Lung (tissue), 12 donors: ENCODE measurements around the gene CTAG1B. TPM values are rescaled to one million over a fixed set of nuclear protein-coding genes. Genes with fewer than 3 reads are reported as not detected.
A peak's percentile ranks its signal among the peaks of the same experiment; 100 is the strongest.

Experiments used
- ATAC-seq: fragments of 200-7000 bp; cut with Tn5 transposase; one replicate; pipeline ENCODE4 v1.9.1; 2020; ENCODE audit warnings: moderate number of reproducible peaks; ENCODE audit not compliant: insufficient read depth, low FRiP score
- DNase-seq, 3 donors: peaks; one replicate each; pipeline ENCODE4 v3.0.0-alpha.2; 2013 to 2017
- H3K27ac ChIP-seq, 2 donors: one replicate each; pipeline ENCODE4 v1.5.1; 2013; ENCODE audit warnings: mild to moderate bottlenecking in 2 of 2, moderate library complexity in 2 of 2, control low read depth in 1 of 2, inconsistent platforms in 1 of 2, low read depth in 1 of 2, low read length in 1 of 2
- H3K27me3 ChIP-seq, 3 donors: one replicate each; pipeline ENCODE4 v1.5.1; 2013; ENCODE audit warnings: low read length in 2 of 3; ENCODE audit not compliant: control insufficient read depth in 3 of 3, insufficient read depth in 3 of 3
- H3K36me3 ChIP-seq, 4 donors: one replicate each; pipeline ENCODE4 v1.5.1; 2013; ENCODE audit warnings: low read length in 4 of 4, mild to moderate bottlenecking in 1 of 4, moderate library complexity in 1 of 4; ENCODE audit not compliant: control insufficient read depth in 4 of 4, insufficient read depth in 4 of 4
- H3K4me1 ChIP-seq, 5 donors: one replicate each; pipeline ENCODE4 v1.5.1; 2013; ENCODE audit warnings: low read length in 5 of 5, mild to moderate bottlenecking in 2 of 5, moderate library complexity in 1 of 5; ENCODE audit not compliant: control insufficient read depth in 5 of 5, insufficient read depth in 5 of 5
- H3K4me3 ChIP-seq: one replicate; pipeline ENCODE4 v1.5.1; 2013; ENCODE audit warnings: mild to moderate bottlenecking, control low read depth, moderate library complexity
- H3K9ac ChIP-seq, 2 donors: one replicate each; pipeline ENCODE4 v1.5.1; 2013; ENCODE audit warnings: low read length in 2 of 2, control low read depth in 1 of 2; ENCODE audit not compliant: insufficient read depth in 1 of 2
- H3K9me3 ChIP-seq, 4 donors: one replicate each; pipeline ENCODE4 v1.5.1; 2013; ENCODE audit warnings: low read length in 3 of 4, mild to moderate bottlenecking in 1 of 4, moderate library complexity in 1 of 4; ENCODE audit not compliant: control insufficient read depth in 4 of 4, insufficient read depth in 3 of 4
- CTCF ChIP-seq: IDR thresholded peaks from 2 replicates; pipeline ENCODE4 v1.5.1; 2012; ENCODE audit warnings: mild to moderate bottlenecking; ENCODE audit errors: control extremely low read depth, extremely low read depth
- WGBS, 2 donors: extraction: QIAGEN DNeasy Blood & Tissue Kit; methylation state at CpG; one replicate each; pipeline ENCODE4 v1.1.7; 2013; 5-methylcytosine and 5-hydroxymethylcytosine counted together
- polyA plus RNA-seq, 2 donors: library from polyadenylated mRNA; stranded (reverse); fragments of 200-250 nt; gene quantifications; one replicate each; pipeline ENCODE4 v1.2.1, GENCODE V29; 2013
- total RNA-seq, 2 donors: library from RNA; depleted of rRNA in 1 of 2; stranded (reverse); fragments of >200 nt in 1 of 2; gene quantifications; one replicate each; pipeline ENCODE4 v1.2.1, GENCODE V29; 2014 to 2021
- donor health status: control.
- donor health status: control.
- donor health status: Bipolar disorder and iron deficiency.
- donor health status: healthy.
- donor health status: DM: yes; HTN: yes; CAD: no.

CTAG1B gene
- total and polyA plus RNA-seq, 4 donors: not detected

- no peaks in the 10 kb centered on the region for H3K4me1 ChIP-seq
- H3K9me3 ChIP-seq: peaks cover 0 to 5% (median 2%) of the 10 kb centered on the region in 4 donors
- TF ChIP-seq CTCF: no peak
- ATAC-seq (no peak), DNase-seq (no peak)
- no peak overlapping the region for H3K27ac ChIP-seq
- WGBS, 2 donors: 50 to 60% methylated on average over 6 of the region's 6 CpGs
- H3K4me3 ChIP-seq: no peak overlapping the region
- H3K27me3 ChIP-seq: no peaks in the 10 kb centered on the region
- H3K9ac ChIP-seq: no peak overlapping the region
- no peaks in the 10 kb centered on the region for H3K36me3 ChIP-seq
These were observed 11.7 kb downstream of the CTAG1B start for GRCh38 chrX:154607370-154607769.

DNA sequence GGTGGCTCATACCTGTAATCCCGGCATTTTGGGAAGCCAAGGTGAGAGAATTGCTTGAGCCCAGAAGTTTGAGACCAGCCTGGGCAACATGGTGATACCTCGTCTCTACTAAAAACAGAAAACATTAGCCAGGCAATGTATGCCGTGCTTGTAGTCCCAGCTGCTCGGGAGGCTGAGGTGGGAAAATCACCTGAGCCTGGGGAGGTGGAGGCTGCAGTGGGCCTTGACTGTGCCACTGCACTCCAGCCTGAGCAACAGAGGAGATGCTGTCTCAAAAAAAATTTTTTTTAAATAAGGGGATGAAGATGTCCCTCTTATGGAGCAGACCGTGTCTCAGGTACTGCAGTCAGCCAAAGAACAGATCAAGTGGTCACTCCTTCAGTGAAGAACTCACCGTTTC lies 13.5 kb downstream of the CTAG1B start:
- no peak overlapping the region for H3K9ac ChIP-seq
- no peaks in the 10 kb centered on the region for H3K36me3 ChIP-seq
- H3K27ac ChIP-seq: no peak overlapping the region
- H3K4me1 ChIP-seq: no peaks in the 10 kb centered on the region
- no peaks in the 10 kb centered on the region for H3K27me3 ChIP-seq
- peaks cover 0 to 5% (median 2%) of the 10 kb centered on the region in 4 donors for H3K9me3 ChIP-seq
- DNase-seq (no peak), ATAC-seq (no peak)
- no peak overlapping the region for H3K4me3 ChIP-seq
- TF ChIP-seq CTCF: no peak
- WGBS, 2 donors: 82 to 85% methylated on average over 6 of the region's 6 CpGs

- Histone ChIP-seq H3K4me1 (no peaks in the 10 kb centered on the region), H3K9me3 (peaks cover 0 to 5% (median 2%) of the 10 kb centered on the region in 4 donors), H3K9ac (no peak overlapping the region), H3K27ac (peak overlapping the region in 1 of 2 donors; percentile 32), H3K27me3 (no peaks in the 10 kb centered on the region), H3K36me3 (no peaks in the 10 kb centered on the region), H3K4me3 (no peak overlapping the region)
- no peak for ATAC-seq
- TF ChIP-seq CTCF: no peak
- WGBS, 2 donors: 77 to 86% methylated on average over 13 of the region's 13 CpGs
- DNase-seq: no peak
These were observed 15.3 kb downstream of the CTAG1B start for GRCh38 chrX:154603438-154604430.
